Measurements from ENCODE around the gene ZNF101. TPM values are rescaled to one million over a fixed set of nuclear protein-coding genes. Genes with fewer than 3 reads are reported as not detected.
"Not testable (repeated sequence)": the region's sequence is repeated elsewhere in the genome, so short reads cannot be mapped to it uniquely, and the experiment has no call there.

Gene ZNF101
- total RNA-seq, 2 donors from 2014 or later, result 2.2 to 8.3 TPM

GRCh38 chr19:19674315-19674714, 5.7 kb downstream of the ZNF101 start:
- Histone ChIP-seq H3K9me3 (peaks cover 17% of the 10 kb centered on the region), H3K36me3 (peaks cover 36% of the 10 kb centered on the region), H3K4me3 (no peak overlapping the region), H3K4me1 (ENCODE audit: control insufficient read depth in 1 of 2, low read depth in 2 of 2) (peaks cover 6 to 8% of the 10 kb centered on the region in 2 donors), H3K27me3 (replicated peaks; ENCODE audit: insufficient read depth) (no peaks in the 10 kb centered on the region), H3K27ac (no peak overlapping the region)
- TF ChIP-seq, protein P1, sequence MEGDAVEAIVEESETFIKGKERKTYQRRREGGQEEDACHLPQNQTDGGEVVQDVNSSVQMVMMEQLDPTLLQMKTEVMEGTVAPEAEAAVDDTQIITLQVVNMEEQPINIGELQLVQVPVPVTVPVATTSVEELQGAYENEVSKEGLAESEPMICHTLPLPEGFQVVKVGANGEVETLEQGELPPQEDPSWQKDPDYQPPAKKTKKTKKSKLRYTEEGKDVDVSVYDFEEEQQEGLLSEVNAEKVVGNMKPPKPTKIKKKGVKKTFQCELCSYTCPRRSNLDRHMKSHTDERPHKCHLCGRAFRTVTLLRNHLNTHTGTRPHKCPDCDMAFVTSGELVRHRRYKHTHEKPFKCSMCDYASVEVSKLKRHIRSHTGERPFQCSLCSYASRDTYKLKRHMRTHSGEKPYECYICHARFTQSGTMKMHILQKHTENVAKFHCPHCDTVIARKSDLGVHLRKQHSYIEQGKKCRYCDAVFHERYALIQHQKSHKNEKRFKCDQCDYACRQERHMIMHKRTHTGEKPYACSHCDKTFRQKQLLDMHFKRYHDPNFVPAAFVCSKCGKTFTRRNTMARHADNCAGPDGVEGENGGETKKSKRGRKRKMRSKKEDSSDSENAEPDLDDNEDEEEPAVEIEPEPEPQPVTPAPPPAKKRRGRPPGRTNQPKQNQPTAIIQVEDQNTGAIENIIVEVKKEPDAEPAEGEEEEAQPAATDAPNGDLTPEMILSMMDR (IDR thresholded peaks at IDR 0.05), result no peak
- ATAC-seq (ENCODE audit: insufficient number of reproducible peaks, low FRiP score, low read depth), result no peak
- no peak for DNase-seq (ENCODE audit: low spot score)

GRCh38 chr19:19677579-19677978, 8.9 kb downstream of the ZNF101 start:
- Histone ChIP-seq H3K9me3 (peaks cover 47% of the 10 kb centered on the region), H3K27me3 (replicated peaks; ENCODE audit: insufficient read depth) (no peaks in the 10 kb centered on the region), H3K4me1 (ENCODE audit: control insufficient read depth in 1 of 2, low read depth in 2 of 2) (no peaks in the 10 kb centered on the region), H3K36me3 (peaks cover 50% of the 10 kb centered on the region), H3K4me3 (no peak overlapping the region), H3K27ac (no peak overlapping the region)
- DNase-seq (ENCODE audit: low spot score) (no peak), ATAC-seq (ENCODE audit: insufficient number of reproducible peaks, low FRiP score, low read depth) (no peak)
- TF ChIP-seq, protein P1 (IDR thresholded peaks at IDR 0.05), result no peak

DNA sequence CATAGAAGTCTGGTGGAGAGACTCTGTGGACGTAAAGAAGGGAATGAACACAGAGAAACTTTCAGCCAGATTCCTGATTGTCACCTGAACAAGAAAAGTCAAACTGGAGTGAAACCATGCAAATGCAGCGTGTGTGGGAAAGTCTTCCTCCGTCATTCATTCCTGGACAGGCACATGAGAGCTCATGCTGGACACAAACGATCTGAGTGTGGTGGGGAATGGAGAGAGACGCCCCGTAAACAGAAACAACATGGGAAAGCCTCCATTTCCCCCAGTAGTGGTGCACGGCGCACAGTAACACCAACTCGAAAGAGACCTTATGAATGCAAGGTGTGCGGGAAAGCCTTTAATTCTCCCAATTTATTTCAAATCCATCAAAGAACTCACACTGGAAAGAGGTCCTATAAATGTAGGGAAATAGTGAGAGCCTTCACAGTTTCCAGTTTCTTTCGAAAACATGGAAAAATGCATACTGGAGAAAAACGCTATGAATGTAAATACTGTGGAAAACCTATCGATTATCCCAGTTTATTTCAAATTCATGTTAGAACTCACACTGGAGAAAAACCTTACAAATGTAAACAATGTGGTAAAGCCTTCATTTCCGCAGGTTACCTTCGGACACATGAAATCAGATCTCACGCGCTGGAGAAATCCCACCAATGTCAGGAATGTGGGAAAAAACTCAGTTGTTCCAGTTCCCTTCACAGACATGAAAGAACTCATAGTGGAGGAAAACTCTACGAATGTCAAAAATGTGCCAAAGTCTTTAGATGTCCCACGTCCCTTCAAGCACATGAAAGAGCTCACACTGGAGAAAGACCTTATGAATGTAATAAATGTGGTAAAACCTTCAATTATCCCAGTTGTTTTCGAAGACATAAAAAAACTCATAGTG, 10.8 kb downstream of the ZNF101 start:
- ATAC-seq (ENCODE audit: insufficient number of reproducible peaks, low FRiP score, low read depth), result no peak
- H3K27me3 ChIP-seq (replicated peaks; ENCODE audit: insufficient read depth), result no peaks in the 10 kb centered on the region
- no peak for DNase-seq (ENCODE audit: low spot score)
- no peak overlapping the region for H3K27ac ChIP-seq
- H3K4me1 ChIP-seq (ENCODE audit: control insufficient read depth in 1 of 2, low read depth in 2 of 2), result no peaks in the 10 kb centered on the region
- TF ChIP-seq, protein P1 (IDR thresholded peaks at IDR 0.05), result no peak
- H3K36me3 ChIP-seq, result peaks cover 35% of the 10 kb centered on the region
- peaks cover 47% of the 10 kb centered on the region for H3K9me3 ChIP-seq
- H3K4me3 ChIP-seq, result no peak overlapping the region

GRCh38 chr19:19686119-19686518, 17.5 kb downstream of the ZNF101 start:
- not testable (repeated sequence) for H3K36me3 ChIP-seq; DNase-seq (ENCODE audit: low spot score); H3K4me1 ChIP-seq (ENCODE audit: control insufficient read depth in 1 of 2, low read depth in 2 of 2); H3K27ac ChIP-seq; ATAC-seq (ENCODE audit: insufficient number of reproducible peaks, low FRiP score, low read depth); H3K27me3 ChIP-seq (replicated peaks; ENCODE audit: insufficient read depth); H3K4me3 ChIP-seq
- peaks cover 23% of the 10 kb centered on the region for H3K9me3 ChIP-seq

DNA sequence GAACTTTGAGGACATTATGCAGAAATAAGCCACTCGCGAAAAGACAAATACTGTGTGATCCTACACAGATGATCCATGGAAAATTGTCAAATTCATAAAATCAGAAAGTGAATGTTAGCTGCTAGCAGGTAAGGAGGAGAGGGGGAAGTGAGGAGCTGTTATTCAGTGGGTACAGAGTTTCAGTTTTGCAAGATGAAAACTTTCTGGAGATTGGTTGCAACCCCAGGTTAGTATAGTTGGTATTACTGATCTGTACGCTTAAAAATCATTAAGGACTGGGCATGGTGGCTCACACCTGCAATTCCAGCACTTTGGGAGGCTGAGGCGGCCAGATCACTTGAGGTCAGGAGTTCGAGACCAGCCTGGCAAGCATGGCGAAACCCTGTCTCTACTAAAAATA, 17.9 kb downstream of the ZNF101 start:
- peaks cover 19% of the 10 kb centered on the region for H3K9me3 ChIP-seq
- ATAC-seq (ENCODE audit: insufficient number of reproducible peaks, low FRiP score, low read depth) (no peak), DNase-seq (ENCODE audit: low spot score) (no peak)
- H3K4me1 ChIP-seq (ENCODE audit: control insufficient read depth in 1 of 2, low read depth in 2 of 2), result no peaks in the 10 kb centered on the region
- H3K36me3 ChIP-seq, result no peaks in the 10 kb centered on the region
- TF ChIP-seq, protein P1 (IDR thresholded peaks at IDR 0.05), result no peak
- no peaks in the 10 kb centered on the region for H3K27me3 ChIP-seq (replicated peaks; ENCODE audit: insufficient read depth)
- H3K4me3 ChIP-seq, result no peak overlapping the region
- no peak overlapping the region for H3K27ac ChIP-seq
